ENCODE measurements around the gene CKAP5. TPM values are rescaled to one million over a fixed set of nuclear protein-coding genes. Genes with fewer than 3 reads are reported as not detected.

The CKAP5 gene
- total RNA-seq, 1 donor from 2014 or later = 125 TPM

- Mint-ChIP-seq H3K9me3 (no peaks in the 10 kb centered on the region), H3K36me3 (peaks cover 11% of the 10 kb centered on the region), H3K27me3 (ENCODE audit: low read depth) (no peaks in the 10 kb centered on the region), H3K27ac (no peak overlapping the region), H3K4me1 (peaks cover 12% of the 10 kb centered on the region), H3K4me3 (no peak overlapping the region)
- no peak for TF ChIP-seq CTCF (IDR thresholded peaks at IDR 0.05; ENCODE audit: unreplicated experiment)
- DNase-seq (ENCODE audit: low spot score in 2 of 2, unreplicated experiment in 2 of 2) = no peak
These were observed 152.0 kb downstream of the CKAP5 start for GRCh38 chr11:46694072-46694471.

- Mint-ChIP-seq H3K27ac (no peak overlapping the region), H3K36me3 (peaks cover 13% of the 10 kb centered on the region)
- no peak for DNase-seq (ENCODE audit: low spot score in 2 of 2, unreplicated experiment in 2 of 2)
These were observed 152.5 kb downstream of the CKAP5 start for GRCh38 chr11:46693597-46694012.

More at GRCh38 chr11:46693597-46694012, 152.5 kb downstream of the CKAP5 start:
- Mint-ChIP-seq H3K4me1 (peaks cover 7% of the 10 kb centered on the region), H3K27me3 (ENCODE audit: low read depth) (no peaks in the 10 kb centered on the region), H3K9me3 (no peaks in the 10 kb centered on the region), H3K4me3 (no peak overlapping the region)
- TF ChIP-seq CTCF (IDR thresholded peaks at IDR 0.05; ENCODE audit: unreplicated experiment) = no peak

Small RNA genes within 50 kb of the gene (microRNA-seq; reads per million reads assigned to microRNA genes)
- 0.88 reads per million for gene MIR5582

Other genes starting within 250 kb of the CKAP5 start
- 5.4 to 6.3 TPM (median 6.0 TPM) in 3 replicates for gene HARBI1, start 229.1 kb downstream of the CKAP5 start, total RNA-seq
- 67.4 to 68.4 TPM (median 67.8 TPM) in 3 replicates for gene ATG13, start 228.7 kb downstream of the CKAP5 start, total RNA-seq
- gene ARHGAP1, start 145.7 kb downstream of the CKAP5 start, total RNA-seq = 48.3 to 49.4 TPM (median 48.7 TPM) in 3 replicates
- 15.3 to 16.2 TPM (median 15.7 TPM) in 3 replicates for gene ZNF408, start 145.2 kb downstream of the CKAP5 start, total RNA-seq
- gene F2, start 127.1 kb downstream of the CKAP5 start, total RNA-seq = 0.18 TPM in 1 of 3 replicates, not detected in the others
- gene LRP4, start 72.3 kb upstream of the CKAP5 start, total RNA-seq = 26.2 to 29.2 TPM (median 26.8 TPM) in 3 replicates
- gene CSTPP1, start 90.5 kb upstream of the CKAP5 start, total RNA-seq = 42.9 to 44.7 TPM (median 44.0 TPM) in 3 replicates

Measured in mesothelial cell of epicardium (in vitro differentiated cells).